Urothelium cell line (cell line): Measurements from ENCODE around the gene TVP23B.
"Not testable (repeated sequence)": the region's sequence is repeated elsewhere in the genome, so short reads cannot be mapped to it uniquely, and the experiment has no call there.

ENCODE experiments used
- DNase-seq: peaks from one replicate; pipeline ENCODE4 v3.0.0; 2011; ENCODE audit warnings: low spot score, mixed read lengths
- FAIRE-seq: peaks from 2 replicates; lab custom pipeline; 2011; peaks lifted over from hg19 to GRCh38; lab: Jason Lieb, UNC

Gene TVP23B

GRCh38 chr17:18786890-18787289, 5.9 kb downstream of the TVP23B start:
- FAIRE-seq, DNase-seq: not testable (repeated sequence)

- DNase-seq: not testable (repeated sequence)
- FAIRE-seq: peak; percentile 88
These were observed 10.4 kb downstream of the TVP23B start for GRCh38 chr17:18791402-18791801.

GRCh38 chr17:18794841-18795240, 13.9 kb downstream of the TVP23B start:
- not testable (repeated sequence) for FAIRE-seq, DNase-seq

GRCh38 chr17:18796887-18797286, 15.9 kb downstream of the TVP23B start:
- not testable (repeated sequence) for FAIRE-seq, DNase-seq

- DNase-seq, FAIRE-seq: not testable (repeated sequence)
These were observed 22.7 kb downstream of the TVP23B start for GRCh38 chr17:18803458-18804245.

GRCh38 chr17:18815924-18816323, 34.9 kb downstream of the TVP23B start:
- not testable (repeated sequence) for DNase-seq, FAIRE-seq

GRCh38 chr17:18816489-18817371, 35.7 kb downstream of the TVP23B start:
- peak; percentile 11 for DNase-seq
- FAIRE-seq: not testable (repeated sequence)

GRCh38 chr17:18821430-18821829, 40.4 kb downstream of the TVP23B start:
- DNase-seq, FAIRE-seq: not testable (repeated sequence)

GRCh38 chr17:18827613-18828012, 46.6 kb downstream of the TVP23B start:
- FAIRE-seq, DNase-seq: not testable (repeated sequence)

- no peak for FAIRE-seq
- DNase-seq: no peak
These were observed 67.5 kb downstream of the TVP23B start for GRCh38 chr17:18848501-18848900.

GRCh38 chr17:18850679-18851078, 69.7 kb downstream of the TVP23B start:
- FAIRE-seq: no peak
- DNase-seq: no peak

- FAIRE-seq (no peak), DNase-seq (no peak)
These were observed 70.2 kb downstream of the TVP23B start for GRCh38 chr17:18851201-18851600.

GRCh38 chr17:18854956-18855355, 74.0 kb downstream of the TVP23B start:
- no peak for FAIRE-seq
- no peak for DNase-seq

- FAIRE-seq (peak; percentile 91), DNase-seq (peak; percentile 95)
These were observed 75.0 kb downstream of the TVP23B start for GRCh38 chr17:18855831-18856569.
